NCI-H2196 treated with DMSO at 0.1 percent for 48 hours (cell line): ENCODE results near the gene GSTP1.

Source experiments
- DNase-seq: peaks from one replicate; lab custom pipeline; 2025; ENCODE audit not compliant: unreplicated experiment; lab: John Stamatoyannopoulos, UW

Gene GSTP1

GRCh38 chr11:67629386-67630227, 46.0 kb downstream of the GSTP1 start, which contains the start of gene NUDT8:
Gene NUDT8, minus strand, starts transcription at chr11:67629937. Its CDS starts 26 bp downstream, at chr11:67629911.
- DNase-seq = peak; percentile 70

DNA sequence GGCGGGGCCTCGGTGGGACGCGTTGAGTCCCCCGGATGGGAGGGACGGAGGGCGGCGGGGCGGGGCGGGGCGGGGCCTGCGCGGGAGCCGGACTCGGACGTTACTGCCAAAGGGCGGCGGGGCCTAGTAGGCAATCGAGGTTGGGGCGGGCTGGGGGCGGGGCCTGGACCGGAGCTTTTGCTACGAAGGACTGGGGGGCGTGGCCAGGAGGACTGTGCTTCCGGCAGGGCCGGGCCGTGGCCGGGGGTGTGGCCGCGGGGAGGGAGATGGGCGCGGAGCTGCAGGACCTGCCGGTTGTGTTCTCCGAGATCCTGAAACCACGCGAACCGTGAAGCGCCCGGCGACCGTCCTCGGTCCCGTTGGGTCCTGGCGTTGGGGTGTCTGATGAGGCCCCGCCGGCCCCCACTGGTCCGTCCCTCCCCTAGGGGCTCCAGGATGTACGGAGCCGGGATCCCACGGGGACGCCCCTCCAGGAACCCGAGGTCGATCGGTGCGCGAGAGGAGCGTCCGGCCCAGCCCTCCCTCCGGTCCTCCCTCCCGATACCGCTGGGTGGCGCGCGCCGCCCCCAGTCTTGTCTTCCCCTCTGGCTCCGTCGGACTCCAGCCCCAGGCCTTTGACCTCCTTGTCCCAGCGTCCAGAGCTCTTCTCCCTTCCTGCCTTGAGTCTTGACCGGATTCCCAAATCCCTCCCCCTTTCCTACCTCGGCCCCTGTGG, 46.8 kb downstream of the GSTP1 start:
- peak; percentile 93 for DNase-seq

GRCh38 chr11:67630943-67631331, 47.3 kb downstream of the GSTP1 start:
- no peak for DNase-seq

DNA sequence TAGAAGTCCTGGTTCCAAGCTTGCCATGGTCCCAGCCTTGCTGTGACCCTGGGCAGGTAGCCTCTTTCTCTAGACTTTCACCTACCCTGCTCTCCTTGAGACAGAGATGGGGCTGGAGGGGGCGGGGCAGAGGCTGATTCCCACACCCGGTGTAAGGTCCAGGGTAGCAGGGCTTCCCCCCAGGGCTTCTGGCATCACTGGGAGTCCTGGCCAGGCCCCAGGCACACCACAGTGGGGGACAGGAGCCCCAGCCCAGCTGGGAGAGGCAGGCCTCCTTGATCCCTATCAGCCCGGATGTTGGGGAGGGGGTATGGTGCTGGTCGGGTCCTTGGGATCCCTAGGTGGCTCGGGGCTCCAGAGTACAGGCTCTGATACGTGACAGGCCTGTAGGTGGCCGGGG, 47.8 kb downstream of the GSTP1 start:
- no peak for DNase-seq

DNA sequence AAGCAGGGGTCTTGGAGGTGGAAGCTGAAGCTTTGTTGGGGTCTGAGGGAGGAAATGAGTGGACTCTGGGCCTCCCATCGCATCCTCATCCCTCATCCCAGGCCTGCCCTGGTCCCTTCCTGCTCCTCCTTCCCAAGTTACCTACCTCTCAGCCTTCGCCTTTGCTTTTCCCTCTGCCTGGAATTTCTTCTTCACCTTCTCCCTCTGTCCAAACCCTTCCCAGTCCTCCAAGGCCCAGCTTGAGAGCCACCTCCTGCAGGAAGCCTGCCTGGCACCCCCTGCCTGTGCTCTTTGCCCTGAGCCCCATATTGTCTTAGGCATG, 48.2 kb downstream of the GSTP1 start:
- DNase-seq = no peak

- peak; percentile 24 for DNase-seq
Observed at GRCh38 chr11:67632175-67632981, 48.8 kb downstream of the GSTP1 start.

DNA sequence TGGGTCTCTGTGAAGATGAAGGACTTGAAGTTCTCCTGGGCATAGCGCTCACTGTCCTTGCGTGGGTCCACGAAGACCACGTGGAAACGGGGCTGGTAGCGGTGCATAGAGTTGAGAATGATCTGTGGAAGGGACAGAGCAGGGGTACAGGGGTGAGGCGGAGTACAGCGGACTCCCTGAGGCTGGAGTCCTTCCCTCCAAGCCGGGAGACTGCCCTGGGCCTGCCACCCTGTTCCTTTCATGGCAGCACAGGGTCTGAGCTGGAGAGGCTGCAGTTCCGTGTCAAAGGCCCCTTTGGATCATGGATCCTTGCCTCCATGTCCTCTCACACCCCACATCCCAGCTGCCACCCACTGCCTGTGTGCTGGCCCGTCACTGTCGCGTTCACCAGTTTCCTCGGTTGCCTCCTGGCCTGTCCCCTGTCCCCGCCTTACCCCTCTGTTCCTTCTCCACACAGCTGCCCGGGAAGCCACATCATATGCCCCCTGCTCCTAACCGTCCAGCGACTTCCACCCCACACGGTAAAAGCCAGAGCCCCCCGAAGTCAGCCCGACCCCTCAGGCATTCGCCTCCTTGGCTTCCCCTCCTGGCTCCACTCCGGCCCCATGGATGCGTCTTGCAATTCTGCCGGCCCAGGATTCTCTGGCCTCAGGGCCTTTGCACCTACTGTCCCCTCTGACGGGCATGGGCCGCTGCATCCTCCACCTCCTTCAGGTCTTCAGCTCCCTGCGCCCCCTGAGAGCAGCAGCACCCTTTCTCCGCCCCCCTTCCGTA, 49.6 kb downstream of the GSTP1 start:
- DNase-seq = no peak

DNA sequence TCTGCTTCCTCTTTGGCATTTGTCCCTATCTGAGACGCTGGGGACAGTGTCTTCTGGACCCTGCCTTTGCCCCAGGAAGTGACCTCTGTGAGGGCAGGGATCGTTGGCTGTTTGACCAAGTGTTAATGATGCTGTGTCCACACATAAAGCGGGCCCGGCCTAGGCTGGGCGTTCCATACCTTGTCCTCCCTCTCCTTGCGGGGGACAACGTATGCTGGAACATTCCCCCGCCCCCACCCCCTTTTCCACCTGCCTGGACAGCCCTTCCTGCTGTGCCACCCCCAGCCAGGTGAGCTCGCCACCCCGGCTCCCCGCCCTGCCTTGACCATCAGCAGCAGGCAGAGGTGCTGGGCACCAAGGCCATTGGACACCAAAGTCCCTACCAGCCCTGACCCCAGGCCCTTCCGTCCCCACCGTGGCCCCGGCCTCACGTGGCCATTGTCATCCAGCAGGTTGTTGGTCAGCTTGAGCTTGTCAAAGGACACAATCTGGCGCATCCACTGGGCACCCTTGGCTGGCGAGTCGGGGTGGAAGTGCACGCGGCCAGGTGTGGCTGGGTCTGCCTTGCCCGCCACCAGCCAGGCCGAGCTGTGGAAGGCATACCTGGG, 50.2 kb downstream of the GSTP1 start:
- no peak for DNase-seq

- no peak for DNase-seq
Observed at GRCh38 chr11:67634366-67635230, 51.0 kb downstream of the GSTP1 start.

- DNase-seq = no peak
Observed at GRCh38 chr11:67635231-67635521, 51.6 kb downstream of the GSTP1 start.
